MM.1S (cell line): ENCODE results near the gene TXN2.

Experiments
- CTCF ChIP-seq: fragments of 300-600 bp; sonication (generic); IDR thresholded peaks from 2 replicates; pipeline ENCODE4 v1.5.1; 2016; ENCODE audit warnings: antibody characterized with exemption, low read length, mixed read lengths
- EZH2 ChIP-seq: fragments of 300-600 bp; sonication (generic); optimal IDR thresholded peaks from 2 replicates; pipeline ENCODE3; 2017; ENCODE audit warnings: low read depth, mild to moderate bottlenecking, antibody characterized with exemption, low read length, mixed read lengths
- EZH2phosphoT487 ChIP-seq: fragments of 300-600 bp; sonication (generic); IDR thresholded peaks from 2 replicates; pipeline ENCODE4 v1.6.1; 2018; ENCODE audit warnings: antibody characterized with exemption, low read length

GRCh38 chr22:36463783-36464184 lies 17.7 kb downstream of the TXN2 start:
- no peak for TF ChIP-seq CTCF
- no peak for TF ChIP-seq EZH2phosphoT487
- no peak for TF ChIP-seq EZH2
